Spinal cord (tissue), 10 donors: ENCODE data around the gene ABTB2. TPM values are rescaled to one million over a fixed set of nuclear protein-coding genes. Genes with fewer than 3 reads are reported as not detected.
A peak's percentile ranks its signal among the peaks of the same experiment; 100 is the strongest.

Experiments used
- DNase-seq, 6 donors: peaks; one replicate each; pipeline versions ENCODE4 v3.0.0 to v3.0.0-alpha.2; 2013 to 2015; ENCODE audit warnings: low spot score in 6 of 6, low read depth in 4 of 6
- H3K27ac ChIP-seq: one replicate; pipeline ENCODE4 v1.5.1; 2013; ENCODE audit warnings: low read depth, low read length, control low read depth
- H3K27me3 ChIP-seq: one replicate; pipeline ENCODE4 v1.6.1; 2013; ENCODE audit warnings: low read length; ENCODE audit not compliant: control insufficient read depth, insufficient read depth
- H3K36me3 ChIP-seq: one replicate; pipeline ENCODE4 v1.6.1; 2013; ENCODE audit warnings: low read length; ENCODE audit not compliant: control insufficient read depth, insufficient read depth
- H3K4me1 ChIP-seq: one replicate; pipeline ENCODE4 v1.6.1; 2013; ENCODE audit warnings: low read length; ENCODE audit not compliant: control insufficient read depth, insufficient read depth
- H3K4me3 ChIP-seq: one replicate; pipeline ENCODE4 v1.5.1; 2013; ENCODE audit warnings: low read depth, low read length, control low read depth
- H3K9me3 ChIP-seq: one replicate; pipeline ENCODE4 v1.6.1; 2013; ENCODE audit warnings: low read length; ENCODE audit not compliant: control insufficient read depth, insufficient read depth
- WGBS: methylation state at CpG from one replicate; pipeline ENCODE4 v1.1.5; 2013; ENCODE audit warnings: missing lambda C conversion rate; ENCODE audit not compliant: insufficient coverage; 5-methylcytosine and 5-hydroxymethylcytosine counted together
- polyA plus RNA-seq, 2 donors: library from polyadenylated mRNA; unstranded; fragments of 120-200 nt; gene quantifications; one replicate each; pipeline ENCODE4 v1.2.1, GENCODE V29; 2013; ENCODE audit not compliant: insufficient read length in 2 of 2
- total RNA-seq, 2 donors: library from RNA; depleted of rRNA in 1 of 2; stranded (reverse); fragments of 120-200 nt in 1 of 2; fragments of >200 nt in 1 of 2; gene quantifications; one replicate each; pipeline versions ENCODE4 v1.2.3 to v1.2.4, GENCODE V29; 2013 to 2014
- donor health status: healthy.

The ABTB2 gene
- total and polyA plus RNA-seq, 4 donors = 4.0 to 16.8 (median 9.4) TPM

DNA sequence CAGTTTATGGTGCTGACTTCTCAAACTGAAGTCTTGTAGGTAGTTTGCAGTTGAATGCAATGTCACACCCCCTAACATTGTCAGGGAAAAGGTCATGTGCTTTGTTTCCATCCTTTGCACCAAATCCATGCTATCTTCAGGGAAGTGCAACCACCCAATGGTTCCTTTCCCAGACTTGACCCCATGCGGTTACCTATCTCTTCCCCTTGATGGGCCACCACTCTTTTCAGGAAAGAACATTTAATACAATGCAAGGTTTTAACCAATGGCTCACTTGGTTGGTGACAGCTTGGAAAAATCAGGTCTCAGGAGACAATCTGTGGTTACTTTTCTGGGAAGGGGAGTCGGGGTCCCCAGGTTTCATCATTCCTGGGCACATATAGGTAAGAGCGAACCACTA, 2.1 kb downstream of the ABTB2 start:
- peaks cover 28% of the 10 kb centered on the region for H3K4me1 ChIP-seq
- H3K9me3 ChIP-seq = no peaks in the 10 kb centered on the region
- H3K36me3 ChIP-seq = no peaks in the 10 kb centered on the region
- DNase-seq = no peak
- H3K4me3 ChIP-seq = peak overlapping the region; percentile 66
- H3K27me3 ChIP-seq = peaks cover 8% of the 10 kb centered on the region
- H3K27ac ChIP-seq = no peak overlapping the region
- 60% methylated on average over 1 of the region's 3 CpGs for WGBS

DNA sequence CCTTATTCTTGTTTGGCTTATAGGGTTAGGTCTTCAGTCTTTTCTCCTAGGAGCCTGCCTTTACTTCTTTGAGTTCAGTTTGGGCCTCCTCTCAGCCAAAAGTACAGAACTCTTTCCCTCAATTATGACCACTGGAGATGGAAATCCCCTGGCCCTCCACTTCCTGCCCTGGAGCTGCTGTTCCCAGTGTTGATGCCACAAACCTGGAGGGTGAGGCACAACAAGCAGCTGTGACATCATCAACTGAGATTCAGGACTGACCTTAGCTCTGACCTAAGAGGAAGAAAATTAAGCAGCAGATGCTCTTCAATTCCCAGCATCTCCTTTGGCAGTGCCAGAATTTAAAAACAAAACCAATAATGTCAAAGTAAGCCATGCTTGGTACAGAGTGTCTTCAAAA, 3.0 kb downstream of the ABTB2 start:
- Histone ChIP-seq H3K36me3 (no peaks in the 10 kb centered on the region), H3K4me1 (peaks cover 28% of the 10 kb centered on the region), H3K9me3 (no peaks in the 10 kb centered on the region), H3K27ac (no peak overlapping the region), H3K27me3 (peaks cover 8% of the 10 kb centered on the region), H3K4me3 (no peak overlapping the region)
- no peak for DNase-seq

DNA sequence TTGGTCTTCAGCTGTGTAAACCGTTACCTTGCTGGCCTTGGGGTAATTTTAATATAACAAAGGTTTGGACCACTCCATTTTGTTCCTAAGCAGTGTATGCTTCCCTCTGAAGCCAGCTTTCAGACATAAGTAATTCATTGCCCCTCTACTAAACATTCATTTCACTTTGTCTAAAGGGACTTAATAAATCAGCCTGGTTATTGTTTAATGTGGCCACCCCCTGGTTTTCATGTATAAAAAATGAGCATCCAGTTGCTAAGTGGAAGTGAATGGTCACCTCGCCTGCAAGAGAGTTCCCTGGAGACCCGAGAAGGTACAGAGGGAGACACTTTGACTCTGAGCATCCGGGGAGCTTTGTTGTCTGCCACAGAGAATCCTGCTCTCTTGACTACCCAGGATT, 3.9 kb downstream of the ABTB2 start:
- Histone ChIP-seq H3K27ac (no peak overlapping the region), H3K27me3 (peaks cover 8% of the 10 kb centered on the region), H3K4me1 (peaks cover 28% of the 10 kb centered on the region), H3K9me3 (no peaks in the 10 kb centered on the region), H3K36me3 (no peaks in the 10 kb centered on the region), H3K4me3 (no peak overlapping the region)
- peak in 1 of 6 donors; percentile 65 for DNase-seq
- WGBS = 52% methylated on average over 3 of the region's 4 CpGs

DNA sequence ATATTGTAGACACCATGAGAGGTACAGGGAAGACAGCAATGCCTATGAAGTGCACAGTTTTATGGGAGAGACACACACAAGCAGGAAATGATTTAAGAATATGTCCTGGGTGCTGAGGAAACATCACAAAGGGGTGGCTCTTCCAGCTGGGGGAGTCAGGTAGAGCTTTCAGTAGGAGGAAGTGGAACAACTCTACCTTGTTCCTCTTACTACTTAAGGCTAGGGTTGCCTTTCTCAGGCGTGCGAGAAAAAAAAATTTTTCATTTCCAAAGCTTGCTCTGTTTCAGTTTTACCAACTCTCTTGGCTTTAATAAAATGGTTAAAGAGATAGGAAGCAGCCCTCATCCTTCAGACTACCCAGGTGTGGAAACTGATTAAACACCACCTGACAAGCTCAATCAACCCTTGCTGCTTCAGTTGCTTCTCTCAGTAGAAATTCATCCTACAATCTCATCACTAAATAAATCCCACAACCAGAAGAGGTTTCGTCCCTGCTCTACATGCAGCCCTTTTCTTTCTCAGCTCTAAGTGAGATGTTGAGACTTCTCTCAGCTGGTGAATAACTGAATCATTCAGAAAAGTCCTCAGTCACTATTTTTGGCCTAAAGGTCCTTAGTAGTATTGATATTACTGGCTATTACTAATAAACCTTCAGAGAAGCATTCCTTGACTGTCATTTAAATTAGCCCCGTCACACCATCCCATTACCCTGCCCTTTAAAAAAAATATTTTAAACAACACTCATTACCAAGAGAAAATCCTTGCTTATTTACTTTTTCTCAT, 5.9 kb downstream of the ABTB2 start:
- H3K9me3 ChIP-seq = no peaks in the 10 kb centered on the region
- no peak for DNase-seq
- H3K27me3 ChIP-seq = peaks cover 8% of the 10 kb centered on the region
- H3K4me1 ChIP-seq = peaks cover 13% of the 10 kb centered on the region
- no CpG with 5 or more reads among the region's 4 CpGs for WGBS
- H3K4me3 ChIP-seq = no peak overlapping the region
- no peak overlapping the region for H3K27ac ChIP-seq
- H3K36me3 ChIP-seq = no peaks in the 10 kb centered on the region

DNA sequence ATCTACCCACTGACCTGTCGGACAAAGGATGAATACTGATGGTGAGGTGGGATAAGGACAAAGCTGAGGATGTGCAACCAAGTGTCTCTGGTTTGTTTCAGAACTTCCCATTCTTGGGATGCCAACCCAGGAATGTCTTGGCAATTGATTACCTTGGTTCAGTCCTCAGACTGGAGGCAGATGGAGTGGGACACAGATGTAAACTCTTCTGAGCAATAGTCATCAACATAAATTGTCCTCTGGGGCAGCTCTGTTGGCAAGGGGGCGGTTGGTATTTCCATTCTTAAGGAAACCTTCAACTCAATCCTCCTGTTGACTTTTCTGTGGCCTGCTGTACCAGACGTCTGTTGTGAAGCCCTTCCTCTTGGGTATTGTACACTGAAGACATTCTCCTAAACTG, 6.8 kb downstream of the ABTB2 start:
- Histone ChIP-seq H3K4me1 (peaks cover 11% of the 10 kb centered on the region), H3K27ac (no peak overlapping the region), H3K36me3 (no peaks in the 10 kb centered on the region), H3K4me3 (no peak overlapping the region), H3K27me3 (peaks cover 6% of the 10 kb centered on the region), H3K9me3 (no peaks in the 10 kb centered on the region)
- 81% methylated on average over 2 of the region's 3 CpGs for WGBS
- no peak for DNase-seq

DNA sequence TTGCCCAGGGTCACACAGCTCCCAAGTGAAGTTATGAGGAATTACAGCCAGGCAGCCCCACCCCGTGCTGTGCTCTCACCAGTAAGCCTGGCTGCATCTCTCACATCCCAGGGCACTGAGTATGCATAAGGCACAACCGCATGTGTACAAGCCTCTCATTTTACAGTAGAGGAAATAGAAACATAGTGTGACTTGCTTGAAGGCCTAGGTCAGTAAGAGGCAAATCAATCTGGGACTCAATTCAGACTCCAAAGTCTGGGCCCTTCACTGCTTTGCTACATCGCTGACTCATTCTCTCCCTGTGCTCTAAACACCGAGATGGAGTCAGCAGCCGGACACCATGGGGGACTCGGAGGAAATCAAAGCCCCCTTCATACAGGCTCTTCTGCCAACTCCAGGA, 7.9 kb downstream of the ABTB2 start:
- H3K36me3 ChIP-seq = no peaks in the 10 kb centered on the region
- no peak overlapping the region for H3K4me3 ChIP-seq
- no peaks in the 10 kb centered on the region for H3K9me3 ChIP-seq
- H3K27ac ChIP-seq = no peak overlapping the region
- no peak for DNase-seq
- H3K4me1 ChIP-seq = peaks cover 20% of the 10 kb centered on the region
- WGBS = 91% methylated on average over 6 of the region's 6 CpGs
- H3K27me3 ChIP-seq = no peaks in the 10 kb centered on the region

DNA sequence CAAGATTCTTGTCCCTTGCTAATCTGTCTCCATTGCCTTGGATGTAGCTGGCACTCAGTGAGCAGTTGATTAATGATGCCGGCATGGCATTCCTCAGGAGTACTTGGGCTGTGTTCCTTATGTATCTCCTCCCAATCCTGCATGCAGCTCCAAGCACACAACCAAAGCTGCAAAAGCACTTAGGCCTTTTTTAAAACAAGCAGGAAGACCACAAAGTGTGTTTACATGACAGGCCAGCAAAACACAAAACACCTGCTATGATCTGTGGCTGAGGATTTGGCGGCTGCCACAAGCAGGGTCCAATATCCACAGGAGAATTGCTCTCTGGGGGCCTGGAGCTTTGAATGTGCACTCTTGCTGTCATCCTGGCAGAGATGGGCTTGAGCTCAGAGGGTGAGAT, 8.9 kb downstream of the ABTB2 start:
- Histone ChIP-seq H3K27ac (no peak overlapping the region), H3K4me3 (no peak overlapping the region), H3K4me1 (peaks cover 20% of the 10 kb centered on the region), H3K9me3 (no peaks in the 10 kb centered on the region), H3K36me3 (no peaks in the 10 kb centered on the region), H3K27me3 (no peaks in the 10 kb centered on the region)
- no CpG with 5 or more reads among the region's 2 CpGs for WGBS
- DNase-seq = no peak

DNA sequence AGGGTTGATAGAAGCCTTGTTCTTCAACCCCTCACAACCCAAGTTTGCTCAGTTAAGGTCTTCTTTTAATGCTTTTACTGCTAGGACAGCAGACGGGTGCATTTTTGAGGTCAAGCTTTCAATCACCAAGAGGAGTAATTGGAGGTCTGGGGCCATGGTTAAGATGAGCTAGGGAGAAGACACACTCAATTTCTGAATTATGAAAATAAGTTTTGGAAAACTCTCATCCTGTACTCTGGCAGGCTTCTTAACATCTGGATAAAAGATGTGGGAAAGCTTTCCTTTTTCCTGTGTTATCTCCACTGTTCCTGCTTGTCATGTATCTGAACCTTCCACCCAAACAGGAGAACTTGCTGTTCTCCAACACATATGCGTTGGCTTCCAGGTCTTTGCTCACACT, 9.7 kb downstream of the ABTB2 start:
- H3K4me1 ChIP-seq = peaks cover 20% of the 10 kb centered on the region
- no peaks in the 10 kb centered on the region for H3K27me3 ChIP-seq
- no peak overlapping the region for H3K4me3 ChIP-seq
- DNase-seq = no peak
- WGBS = 82% methylated on average over 1 of the region's 2 CpGs
- no peaks in the 10 kb centered on the region for H3K9me3 ChIP-seq
- no peaks in the 10 kb centered on the region for H3K36me3 ChIP-seq
- H3K27ac ChIP-seq = no peak overlapping the region

DNA sequence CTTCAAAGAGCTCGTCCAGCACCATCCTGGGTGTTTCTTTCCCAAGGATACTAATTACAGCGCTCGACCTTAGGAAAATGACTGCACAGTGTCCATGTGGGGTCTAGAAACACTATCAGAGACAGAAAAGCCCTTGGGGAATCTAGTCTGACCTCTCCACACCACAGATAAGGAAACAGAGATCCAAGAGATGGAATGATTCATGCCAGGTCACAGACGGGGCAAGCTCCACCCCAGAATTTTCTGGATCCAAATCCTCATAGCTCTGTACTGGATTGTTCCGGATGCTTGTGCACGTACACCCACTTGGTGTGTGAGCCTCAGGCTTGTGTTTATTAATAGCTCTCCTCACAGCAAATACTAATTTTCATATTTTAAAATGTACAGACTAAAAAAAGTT, 11.3 kb downstream of the ABTB2 start:
- Histone ChIP-seq H3K27me3 (no peaks in the 10 kb centered on the region), H3K4me3 (no peak overlapping the region), H3K27ac (peak overlapping the region; percentile 33), H3K4me1 (peaks cover 25% of the 10 kb centered on the region), H3K9me3 (no peaks in the 10 kb centered on the region), H3K36me3 (no peaks in the 10 kb centered on the region)
- no peak for DNase-seq
- 93% methylated on average over 3 of the region's 6 CpGs for WGBS

DNA sequence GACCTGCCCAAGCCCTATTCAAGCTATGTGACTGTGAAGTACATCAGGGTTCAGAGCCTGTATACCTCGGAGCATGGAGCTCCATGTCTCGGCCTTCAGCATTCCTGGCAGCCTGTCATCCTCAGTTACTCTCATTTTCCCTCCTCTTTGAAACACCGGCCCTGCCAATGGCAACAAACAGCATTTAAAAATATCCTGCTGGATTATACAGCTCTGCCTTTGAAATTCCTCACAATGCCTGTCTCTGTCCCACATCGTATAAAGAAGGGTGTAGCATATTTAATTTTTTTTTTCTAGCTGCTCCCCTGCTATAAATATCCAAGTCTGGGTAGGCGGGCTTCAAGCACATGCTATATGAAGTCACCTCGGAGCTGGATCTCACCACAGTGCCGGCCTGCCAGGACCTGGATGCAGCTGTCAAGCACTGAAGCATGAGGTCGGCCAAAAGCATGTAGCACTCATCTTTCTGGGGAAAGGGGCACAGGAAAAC, 11.8 kb downstream of the ABTB2 start:
- no peak overlapping the region for H3K4me3 ChIP-seq
- no peaks in the 10 kb centered on the region for H3K27me3 ChIP-seq
- H3K4me1 ChIP-seq = peaks cover 25% of the 10 kb centered on the region
- H3K9me3 ChIP-seq = no peaks in the 10 kb centered on the region
- peak in 1 of 6 donors; percentile 57 for DNase-seq
- H3K36me3 ChIP-seq = no peaks in the 10 kb centered on the region
- H3K27ac ChIP-seq = peak overlapping the region; percentile 33
- WGBS = 40% methylated on average over 4 of the region's 8 CpGs
